Esophagus mucosa (tissue), 1 donor: ENCODE data around the gene MYOF. TPM values are rescaled to one million over a fixed set of nuclear protein-coding genes. Genes with fewer than 3 reads are reported as not detected.
A peak's percentile ranks its signal among the peaks of the same experiment; 100 is the strongest.
"Not testable (repeated sequence)": the region's sequence is repeated elsewhere in the genome, so short reads cannot be mapped to it uniquely, and the experiment has no call there.

Source experiments
- ATAC-seq: fragments of 200-7000 bp; cut with Tn5 transposase; one replicate; pipeline ENCODE4 v1.9.1; 2020
- total RNA-seq: library from RNA; stranded (reverse); gene quantifications from one replicate; pipeline ENCODE4 v1.2.4, GENCODE V29; 2023
- donor health status: DM: yes; HTN: yes; CAD: no.

MYOF gene
- total RNA-seq, 1 donor from 2014 or later = 134 TPM

- peak; percentile 20 for ATAC-seq
Measured at GRCh38 chr10:93475871-93476270, 6.3 kb downstream of the MYOF start.

- no peak for ATAC-seq
Measured at GRCh38 chr10:93475227-93475626, 6.9 kb downstream of the MYOF start.

DNA sequence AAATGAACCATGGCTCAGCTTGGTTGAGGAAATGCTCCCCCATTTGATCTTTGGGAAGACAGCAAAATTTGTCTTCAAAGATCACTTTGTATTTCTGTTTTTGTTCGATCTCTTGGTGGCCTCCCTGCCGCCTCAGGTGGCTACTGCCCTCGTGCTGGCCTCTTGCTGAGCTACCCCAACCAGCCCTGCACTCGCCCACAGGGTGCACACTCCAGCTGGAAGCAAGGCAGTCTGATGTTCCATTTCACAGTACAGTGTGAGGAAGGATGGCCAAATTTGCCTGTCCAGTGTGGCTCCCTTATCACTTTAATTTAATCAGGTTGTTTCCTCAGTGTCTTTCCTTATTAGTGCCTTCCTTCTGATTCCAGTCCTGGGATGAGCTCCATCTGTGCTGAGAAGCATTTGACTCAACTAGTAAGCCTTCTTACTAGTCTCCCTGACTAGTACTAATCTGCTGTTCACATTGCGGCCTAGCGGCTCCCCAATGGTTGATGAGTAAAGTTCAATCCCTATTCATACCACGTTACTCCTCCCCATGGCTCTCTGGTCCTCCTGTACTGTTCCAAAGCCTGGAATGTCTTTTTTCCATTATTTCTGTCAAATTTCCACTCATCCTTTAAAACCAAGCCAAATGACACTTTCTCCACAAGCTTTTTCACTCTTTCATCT, 8.2 kb downstream of the MYOF start:
- no peak for ATAC-seq

DNA sequence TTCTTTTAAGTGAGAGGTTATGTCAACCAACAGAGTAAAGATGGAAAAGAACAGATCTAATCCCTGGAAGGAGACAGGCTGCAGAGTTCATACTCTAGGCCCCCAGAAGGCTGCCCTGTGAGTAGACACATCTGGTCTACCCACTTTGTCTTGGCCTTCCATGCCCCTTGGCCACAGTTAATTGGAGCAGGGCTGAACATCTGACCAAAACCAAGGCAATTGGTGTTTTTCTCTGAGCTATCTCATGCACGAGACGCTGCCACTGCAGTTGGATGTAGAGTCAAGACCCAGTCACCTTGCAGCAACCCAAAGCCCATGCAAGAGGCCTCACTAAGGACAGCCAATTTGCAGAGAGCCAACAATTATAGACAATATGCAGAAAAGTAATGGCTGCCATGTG, 9.0 kb downstream of the MYOF start:
- ATAC-seq = no peak

GRCh38 chr10:93471110-93471651, 11.0 kb downstream of the MYOF start:
- ATAC-seq = peak; percentile 67

- no peak for ATAC-seq
Measured at GRCh38 chr10:93469454-93469853, 12.7 kb downstream of the MYOF start.

DNA sequence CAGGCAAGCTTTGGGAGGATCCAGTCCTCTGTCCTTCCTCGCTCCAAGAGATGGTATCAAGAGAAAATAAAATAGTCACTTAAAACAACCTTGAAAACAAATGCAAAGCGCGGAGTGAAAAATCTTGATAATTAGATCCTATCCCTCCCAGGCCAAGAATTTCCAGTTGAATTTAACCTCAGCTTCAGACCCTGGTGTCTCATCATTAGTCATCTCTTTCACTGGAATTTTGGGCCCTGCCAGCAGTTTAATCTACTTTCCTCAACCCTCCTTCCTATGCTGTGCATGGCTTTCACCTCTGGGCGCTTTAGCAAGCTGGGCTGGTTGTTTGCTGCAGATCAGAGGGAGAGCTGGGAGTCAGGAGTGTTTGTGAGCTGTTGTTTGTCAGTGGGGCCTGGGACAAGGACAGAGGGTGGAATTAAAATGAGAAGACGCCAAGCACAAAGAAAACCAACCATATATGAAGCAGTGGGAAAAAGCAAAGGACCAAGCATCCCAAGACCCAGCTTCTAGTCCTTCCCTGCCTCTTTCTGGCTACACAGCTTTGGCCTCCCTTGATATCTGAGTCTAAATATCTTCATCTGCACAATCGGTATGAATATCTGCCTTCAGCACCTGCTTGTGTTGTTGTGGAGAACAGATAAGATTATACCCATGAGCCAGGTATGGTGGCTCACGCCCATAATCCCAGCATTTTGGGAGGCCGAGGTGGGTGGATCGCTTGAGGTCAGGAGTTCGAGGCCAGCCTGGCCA, 13.5 kb downstream of the MYOF start:
- ATAC-seq = peak; percentile 53

GRCh38 chr10:93467635-93468034, 14.5 kb downstream of the MYOF start:
- not testable (repeated sequence) for ATAC-seq

DNA sequence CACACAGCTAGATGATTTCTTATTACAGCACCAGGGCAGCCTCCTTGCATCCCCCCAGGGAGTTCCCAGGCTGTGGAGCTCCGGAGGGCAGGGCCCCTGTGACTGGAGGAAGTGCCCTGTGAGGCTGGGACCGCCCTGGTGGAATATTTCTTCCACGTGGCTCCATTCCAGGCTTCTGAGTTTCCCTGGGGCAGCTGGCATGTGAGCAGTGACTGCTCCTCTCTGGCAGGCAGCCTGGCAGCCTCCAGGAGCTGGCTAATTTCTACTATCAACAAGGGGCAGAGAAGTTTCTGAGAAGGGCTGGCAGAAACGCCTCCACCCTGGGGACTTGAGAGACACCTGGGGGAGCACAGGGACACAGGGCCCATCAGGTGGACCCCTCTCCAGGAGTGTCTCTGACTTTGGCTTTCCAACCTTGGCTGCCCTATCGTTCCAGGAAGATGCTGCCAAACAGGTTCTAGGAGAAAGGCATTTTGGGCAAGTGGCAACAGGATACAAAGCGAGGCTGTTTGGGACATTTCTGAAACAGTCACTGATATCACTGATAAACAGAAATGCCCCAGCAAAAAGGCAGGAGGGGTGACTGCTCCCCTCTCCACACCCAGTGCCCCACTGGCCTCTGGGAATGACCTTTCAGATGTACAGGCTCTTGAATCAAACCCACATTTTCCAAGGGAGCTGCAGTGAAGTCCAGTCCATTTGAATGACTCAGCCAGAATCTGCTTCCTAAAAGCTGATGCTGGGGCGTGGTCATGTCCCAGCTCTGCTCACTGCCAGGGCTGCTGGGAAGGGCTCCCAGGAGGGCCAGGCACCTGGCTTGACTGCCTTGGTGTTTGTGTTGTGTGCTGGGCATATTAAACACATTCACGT, 16.1 kb downstream of the MYOF start:
- ATAC-seq = peak; percentile 85

- ATAC-seq = peak; percentile 41
Measured at GRCh38 chr10:93464776-93465388, 17.3 kb downstream of the MYOF start.

GRCh38 chr10:93463723-93464476, 18.2 kb downstream of the MYOF start:
- no peak for ATAC-seq

GRCh38 chr10:93462881-93463280, 19.3 kb downstream of the MYOF start:
- ATAC-seq = no peak

DNA sequence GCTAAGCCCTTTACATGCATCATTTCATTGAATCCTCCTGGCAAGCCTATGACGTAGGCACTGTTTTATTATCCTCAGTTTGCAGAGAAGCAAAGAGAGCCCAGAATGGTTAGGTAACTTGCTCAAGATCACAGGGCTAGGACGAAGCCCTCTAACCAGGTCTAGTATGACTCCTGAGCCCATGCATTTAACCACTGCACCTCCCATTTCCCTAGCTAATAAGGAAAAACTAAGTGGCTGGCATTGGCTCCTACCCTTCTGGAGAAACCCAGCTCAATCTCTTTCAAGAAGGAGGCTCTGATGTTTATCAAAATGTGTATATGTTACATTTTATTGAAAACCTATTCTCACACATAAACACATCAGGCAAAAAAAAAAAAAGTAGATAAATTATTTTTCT, 19.8 kb downstream of the MYOF start:
- ATAC-seq = no peak

DNA sequence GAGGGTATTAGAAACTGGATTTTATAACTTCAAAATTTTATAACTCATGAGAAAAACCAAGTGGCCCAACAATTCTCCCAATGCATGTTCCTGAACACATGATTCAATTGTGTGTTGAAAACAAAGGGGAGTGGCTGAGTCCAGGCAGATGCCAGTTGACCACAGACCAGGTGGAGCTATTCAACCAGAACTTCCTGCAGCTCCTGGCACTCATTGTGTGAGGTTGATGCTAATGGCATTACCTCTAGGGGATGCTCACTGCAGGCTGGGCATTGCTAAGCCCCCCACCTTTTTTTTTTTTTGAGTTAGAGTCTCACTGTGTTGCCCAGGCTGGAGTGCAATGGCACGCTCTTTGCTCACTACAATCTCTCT, 20.3 kb downstream of the MYOF start:
- ATAC-seq = no peak

DNA sequence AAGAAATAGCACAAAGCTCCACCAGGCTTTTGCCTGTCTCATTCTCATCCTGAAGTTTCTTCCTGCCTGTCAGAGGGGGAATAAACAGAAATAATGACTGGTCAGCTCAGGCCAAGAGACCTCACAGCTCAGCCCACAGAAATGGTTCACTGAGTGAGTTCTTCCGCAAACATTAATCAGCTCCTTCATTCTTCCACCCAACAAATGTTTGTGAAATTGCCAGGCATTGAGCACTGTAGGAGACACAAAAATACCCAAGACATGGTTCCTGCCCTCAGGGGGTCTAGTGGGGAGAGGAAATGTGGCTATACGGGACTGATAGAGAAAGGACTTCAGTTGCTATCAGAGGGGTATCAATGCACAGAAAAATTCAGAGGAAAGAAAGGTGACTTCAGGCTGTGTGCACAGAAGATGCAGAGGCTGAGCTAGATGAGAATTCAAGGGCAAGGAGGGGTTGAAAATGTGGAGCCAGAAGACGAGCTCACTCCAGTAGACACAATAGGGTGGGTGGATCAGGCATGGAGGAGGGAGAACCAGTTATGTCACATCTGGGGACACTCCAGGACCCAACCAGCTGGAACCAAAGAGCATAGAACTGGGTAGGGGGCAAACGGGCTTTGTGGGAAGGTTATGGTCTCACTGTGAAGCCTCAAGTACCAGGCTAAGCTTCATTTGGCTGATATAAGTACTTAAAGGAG, 20.9 kb downstream of the MYOF start:
- ATAC-seq = no peak

DNA sequence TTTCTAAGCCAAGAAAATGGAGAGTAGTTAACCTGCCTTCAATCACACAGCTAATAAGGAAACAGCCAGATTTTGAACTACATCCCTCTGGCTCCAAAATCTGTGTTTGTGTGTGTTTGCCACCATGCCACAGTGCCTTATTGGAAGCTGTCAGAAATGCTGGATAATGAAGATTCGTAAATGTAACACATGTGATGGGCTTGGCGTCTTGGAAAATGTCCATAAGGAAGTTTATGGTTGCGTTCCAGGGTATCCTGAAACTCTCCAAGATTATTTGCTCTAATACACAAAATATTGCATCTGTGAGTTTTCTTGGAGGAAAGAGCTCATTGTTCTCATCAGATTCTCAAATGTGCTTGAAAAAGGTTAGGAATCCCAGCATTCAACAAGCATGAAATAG, 22.7 kb downstream of the MYOF start:
- ATAC-seq = no peak

DNA sequence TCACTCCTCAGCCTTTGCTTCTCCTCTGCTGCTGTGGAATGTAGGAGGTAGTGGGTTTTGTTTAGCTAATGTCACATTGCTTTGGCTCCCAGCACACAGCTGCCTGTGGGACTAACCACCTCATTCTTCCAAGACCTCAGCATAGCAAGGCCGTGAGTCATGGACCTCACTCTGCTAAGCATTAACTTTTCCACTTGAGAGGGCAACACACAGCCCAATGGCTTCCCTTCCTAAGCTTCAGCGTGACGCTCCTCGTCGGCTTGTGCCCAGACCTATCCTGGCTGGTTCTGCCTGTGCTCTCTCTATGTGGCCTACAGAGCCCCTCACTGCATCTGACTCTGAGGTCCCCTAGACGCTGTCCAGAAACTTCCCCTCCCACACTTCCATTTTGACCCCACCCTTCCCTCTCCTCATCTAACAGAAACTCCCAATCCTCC, 23.3 kb downstream of the MYOF start:
- peak; percentile 90 for ATAC-seq

GRCh38 chr10:93457511-93457910, 24.6 kb downstream of the MYOF start:
- no peak for ATAC-seq

DNA sequence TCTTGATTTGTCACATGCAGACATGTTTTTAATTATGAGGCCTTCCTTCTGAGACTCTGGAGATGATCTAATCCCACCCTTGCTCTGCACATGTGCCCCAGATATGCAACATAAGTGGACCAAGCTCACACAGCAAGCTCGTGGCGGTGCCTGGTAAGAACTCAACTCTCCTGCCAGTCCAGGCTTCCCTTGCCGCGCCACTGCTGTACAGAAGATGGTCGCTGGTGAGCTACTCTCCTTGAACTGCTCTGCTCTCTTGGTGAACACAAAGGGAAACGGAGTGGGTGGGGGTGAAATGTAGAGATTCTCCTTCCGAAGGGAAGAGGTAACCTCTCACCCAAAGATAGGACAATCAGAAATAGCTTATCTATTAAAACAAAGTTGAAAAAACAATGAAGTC, 25.7 kb downstream of the MYOF start:
- ATAC-seq = no peak

- ATAC-seq = no peak
Measured at GRCh38 chr10:93454736-93455135, 27.4 kb downstream of the MYOF start.

DNA sequence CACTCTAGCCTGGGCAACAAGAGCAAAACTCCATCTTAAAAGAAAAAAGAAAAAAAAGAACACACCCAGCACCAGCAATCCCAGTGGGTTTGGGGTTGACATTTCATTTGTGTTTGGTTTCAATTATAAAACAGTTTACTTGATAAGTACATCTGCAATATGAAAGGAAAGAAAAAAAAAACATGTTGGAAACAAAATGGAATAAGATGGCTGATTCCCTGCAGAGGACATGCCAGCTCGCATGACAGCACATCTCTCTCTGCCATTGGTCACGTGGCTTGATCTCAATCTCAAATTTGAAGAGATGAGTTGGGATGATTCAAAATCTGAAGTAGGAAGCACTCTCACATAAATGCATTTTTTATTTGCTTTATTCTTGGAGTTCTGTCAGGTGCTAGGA, 28.0 kb downstream of the MYOF start:
- no peak for ATAC-seq
